ENCODE measurements around the gene GOLGA3.
"Not testable (repeated sequence)": the region's sequence is repeated elsewhere in the genome, so short reads cannot be mapped to it uniquely, and the experiment has no call there.

Gene GOLGA3

GRCh38 chr12:132853285-132854092 lies 24.8 kb upstream of the GOLGA3 start:
- TF ChIP-seq POLR2A (IDR thresholded peaks at IDR 0.05; ENCODE audit: low read depth, low read length): no peak
- DNase-seq (ENCODE audit: insufficient read length, low spot score): no peak
- no peak for FAIRE-seq

- no peak for DNase-seq (ENCODE audit: insufficient read length, low spot score)
- no peak for FAIRE-seq
- no peak for TF ChIP-seq POLR2A (IDR thresholded peaks at IDR 0.05; ENCODE audit: low read depth, low read length)
These were observed 23.8 kb upstream of the GOLGA3 start for GRCh38 chr12:132852496-132852895.

- no peak for FAIRE-seq
- TF ChIP-seq POLR2A (IDR thresholded peaks at IDR 0.05; ENCODE audit: low read depth, low read length): no peak
- DNase-seq (ENCODE audit: insufficient read length, low spot score): no peak
These were observed 22.8 kb upstream of the GOLGA3 start for GRCh38 chr12:132851465-132851864.

GRCh38 chr12:132850291-132850690 lies 21.6 kb upstream of the GOLGA3 start:
- no peak for TF ChIP-seq POLR2A (IDR thresholded peaks at IDR 0.05; ENCODE audit: low read depth, low read length)
- no peak for DNase-seq (ENCODE audit: insufficient read length, low spot score)
- no peak for FAIRE-seq

DNA sequence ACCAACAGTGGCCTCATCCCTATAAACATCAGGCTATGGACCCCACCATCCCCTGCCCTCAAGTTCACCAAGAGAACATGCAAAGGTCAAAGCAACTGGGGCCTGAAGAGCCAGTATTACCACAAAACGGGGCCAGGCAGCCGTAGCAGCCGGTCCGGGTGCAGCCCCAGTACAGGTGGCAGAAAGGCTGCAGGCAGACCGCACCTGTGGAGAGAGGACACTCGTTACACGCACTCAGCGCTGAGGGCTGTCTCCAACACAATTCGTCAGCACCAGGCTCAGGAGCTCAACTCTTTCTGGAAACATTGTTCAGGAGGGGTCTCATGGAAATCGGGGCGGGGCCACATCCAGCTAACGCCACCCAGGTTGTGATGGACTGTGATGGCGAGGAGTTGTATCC lies 19.9 kb upstream of the GOLGA3 start:
- FAIRE-seq (no peak), DNase-seq (ENCODE audit: insufficient read length, low spot score) (no peak)
- TF ChIP-seq POLR2A (IDR thresholded peaks at IDR 0.05; ENCODE audit: low read depth, low read length): no peak

DNA sequence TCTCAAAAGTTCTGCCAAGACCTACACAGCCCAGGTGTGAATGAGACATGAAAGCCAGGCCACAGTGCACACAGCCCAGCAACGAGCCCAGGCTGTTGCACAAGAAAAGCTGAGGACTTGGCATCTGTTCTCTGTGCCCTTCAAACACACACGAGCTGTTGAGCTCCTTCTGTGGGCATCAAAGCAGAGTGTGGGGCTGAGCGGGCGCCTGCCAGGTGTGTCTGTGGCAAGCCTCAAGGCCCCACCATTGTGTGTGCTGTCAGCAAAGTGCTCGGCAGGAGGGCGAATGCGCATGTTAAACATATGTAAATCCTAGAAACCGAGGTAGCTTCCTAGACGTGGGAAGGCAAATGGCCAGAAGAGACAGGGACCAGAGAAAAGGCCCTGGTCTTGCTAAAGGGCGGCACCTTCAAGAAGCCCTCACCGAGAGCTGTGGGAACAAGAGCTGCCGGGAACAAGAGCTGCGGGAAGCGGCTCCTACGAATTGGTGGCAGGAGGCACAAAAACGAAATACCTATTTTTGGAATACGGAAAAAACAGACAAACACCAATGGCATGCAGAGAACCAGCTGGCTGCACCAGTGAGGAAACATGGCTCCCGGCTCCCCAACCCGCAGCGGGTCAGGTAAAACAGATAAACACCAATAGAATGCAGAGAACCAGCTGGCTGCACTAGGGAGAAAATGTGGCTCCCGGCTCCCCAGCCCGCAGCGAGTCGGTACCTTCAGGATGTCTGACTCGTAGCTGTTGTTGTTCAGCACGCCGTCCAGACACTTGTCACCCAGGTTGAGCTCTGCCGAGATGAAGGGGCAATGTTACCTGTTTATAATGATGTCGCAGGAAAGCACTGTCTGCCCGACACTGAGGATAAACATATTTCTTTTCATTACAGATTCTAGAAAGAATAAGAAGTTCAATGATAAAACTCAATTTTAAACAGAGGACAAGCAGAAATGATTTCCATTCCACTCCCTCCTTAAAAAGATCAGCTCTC lies 19.0 kb upstream of the GOLGA3 start:
- FAIRE-seq: no peak
- DNase-seq (ENCODE audit: insufficient read length, low spot score): no peak
- TF ChIP-seq POLR2A (IDR thresholded peaks at IDR 0.05; ENCODE audit: low read depth, low read length): no peak

GRCh38 chr12:132844681-132845080 lies 16.0 kb upstream of the GOLGA3 start:
- not testable (repeated sequence) for FAIRE-seq; DNase-seq (ENCODE audit: insufficient read length, low spot score)

GRCh38 chr12:132842449-132843045 lies 13.9 kb upstream of the GOLGA3 start:
- no peak for TF ChIP-seq POLR2A (IDR thresholded peaks at IDR 0.05; ENCODE audit: low read depth, low read length)
- DNase-seq (ENCODE audit: insufficient read length, low spot score): no peak
- no peak for FAIRE-seq

GRCh38 chr12:132841151-132841550 lies 12.5 kb upstream of the GOLGA3 start:
- DNase-seq (ENCODE audit: insufficient read length, low spot score): no peak
- no peak for TF ChIP-seq POLR2A (IDR thresholded peaks at IDR 0.05; ENCODE audit: low read depth, low read length)
- no peak for FAIRE-seq

DNA sequence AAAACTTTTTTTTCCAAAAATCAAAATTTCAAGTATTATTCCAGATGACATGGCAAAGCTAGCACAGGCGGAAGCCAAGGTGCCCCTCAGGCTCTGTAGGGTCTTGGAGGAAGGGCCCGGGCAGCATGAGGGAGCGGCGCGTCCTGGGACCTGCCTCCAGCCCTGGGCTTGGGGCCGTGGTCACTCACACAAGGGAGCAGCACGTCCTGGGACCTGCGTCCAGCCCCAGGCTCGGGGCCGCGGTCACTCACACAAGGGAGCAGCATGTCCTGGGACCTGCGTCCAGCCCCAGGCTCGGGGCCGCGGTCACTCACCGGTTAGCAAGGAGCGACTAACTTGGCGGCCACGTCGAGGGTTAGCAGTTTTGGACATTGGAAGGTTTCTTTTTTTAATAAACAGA lies 11.9 kb upstream of the GOLGA3 start:
- no peak for TF ChIP-seq POLR2A (IDR thresholded peaks at IDR 0.05; ENCODE audit: low read depth, low read length)
- FAIRE-seq: no peak

GRCh38 chr12:132839558-132840235 lies 11.0 kb upstream of the GOLGA3 start:
- FAIRE-seq (no peak), DNase-seq (ENCODE audit: insufficient read length, low spot score) (no peak)
- TF ChIP-seq POLR2A (IDR thresholded peaks at IDR 0.05; ENCODE audit: low read depth, low read length): no peak

More for the DNA sequence above, 11.9 kb upstream of the GOLGA3 start:
- DNase-seq (ENCODE audit: insufficient read length, low spot score): no peak

- DNase-seq (ENCODE audit: insufficient read length, low spot score) (no peak), FAIRE-seq (no peak)
- no peak for TF ChIP-seq POLR2A (IDR thresholded peaks at IDR 0.05; ENCODE audit: low read depth, low read length)
These were observed 9.9 kb upstream of the GOLGA3 start for GRCh38 chr12:132838410-132839080.

Measured in H54 (cell line).